ENCODE measurements around the gene PRRG2.

The PRRG2 gene

GRCh38 chr19:49581007-49581508 lies at the start of gene PRRG2:
TSS of gene PRRG2 (plus strand) at chr19:49581316. CDS start at chr19:49583220, 1,904 bp downstream.
- DNase-seq (ENCODE audit: low read depth in 2 of 2) = no peak

- DNase-seq (ENCODE audit: low read depth in 2 of 2) = peak; percentile 63 to 78
Observed at GRCh38 chr19:49533551-49534488, 47.3 kb upstream of the PRRG2 start.

- DNase-seq (ENCODE audit: low read depth in 2 of 2) = no peak
Observed at GRCh38 chr19:49534632-49535385, 46.3 kb upstream of the PRRG2 start.

- no peak for DNase-seq (ENCODE audit: low read depth in 2 of 2)
Observed at GRCh38 chr19:49536921-49537462, 44.1 kb upstream of the PRRG2 start.

GRCh38 chr19:49538643-49539042 lies 42.5 kb upstream of the PRRG2 start:
- DNase-seq (ENCODE audit: low read depth in 2 of 2) = no peak

- DNase-seq (ENCODE audit: low read depth in 2 of 2) = no peak
Observed at GRCh38 chr19:49539192-49539952, 41.7 kb upstream of the PRRG2 start.

- DNase-seq (ENCODE audit: low read depth in 2 of 2) = no peak
Observed at GRCh38 chr19:49541914-49542313, 39.2 kb upstream of the PRRG2 start.

GRCh38 chr19:49542446-49542845 lies 38.7 kb upstream of the PRRG2 start:
- DNase-seq (ENCODE audit: low read depth in 2 of 2) = no peak

- DNase-seq (ENCODE audit: low read depth in 2 of 2) = no peak
Observed at GRCh38 chr19:49543032-49543431, 38.1 kb upstream of the PRRG2 start.

- DNase-seq (ENCODE audit: low read depth in 2 of 2) = no peak
Observed at GRCh38 chr19:49544154-49544553, 37.0 kb upstream of the PRRG2 start.

GRCh38 chr19:49546825-49547565 lies 34.1 kb upstream of the PRRG2 start:
- DNase-seq (ENCODE audit: low read depth in 2 of 2) = no peak

- no peak for DNase-seq (ENCODE audit: low read depth in 2 of 2)
Observed at GRCh38 chr19:49549045-49549444, 32.1 kb upstream of the PRRG2 start.

GRCh38 chr19:49551531-49551930 lies 29.6 kb upstream of the PRRG2 start:
- DNase-seq (ENCODE audit: low read depth in 2 of 2) = no peak

- no peak for DNase-seq (ENCODE audit: low read depth in 2 of 2)
Observed at GRCh38 chr19:49552749-49553148, 28.4 kb upstream of the PRRG2 start.

GRCh38 chr19:49553451-49554271 lies 27.5 kb upstream of the PRRG2 start:
- no peak for DNase-seq (ENCODE audit: low read depth in 2 of 2)

- DNase-seq (ENCODE audit: low read depth in 2 of 2) = no peak
Observed at GRCh38 chr19:49554701-49555181, 26.4 kb upstream of the PRRG2 start.

GRCh38 chr19:49555600-49556411 lies 25.3 kb upstream of the PRRG2 start:
- peak; percentile 59 to 78 for DNase-seq (ENCODE audit: low read depth in 2 of 2)

- DNase-seq (ENCODE audit: low read depth in 2 of 2) = no peak
Observed at GRCh38 chr19:49556412-49557398, 24.4 kb upstream of the PRRG2 start.

All from stimulated activated CD4-positive, alpha-beta T cell treated with anti-CD3 and anti-CD28 coated beads, Interleukin-12 subunit alpha, Interleukin-12 subunit beta, amount 100 ng/mL, for 24 hours (primary cell).